A549 (cell line): ENCODE data around the gene FREM1.

Source experiments
- BCL3 ChIP-seq: fragments of >200 bp; sonication (Bioruptor Twin); formaldehyde crosslinking; IDR thresholded peaks from 3 replicates; pipeline ENCODE4 v1.6.1; 2016
- BHLHE40 ChIP-seq: IDR thresholded peaks from 2 replicates; pipeline ENCODE4 v1.6.1; 2012; ENCODE audit warnings: low read depth, low read length, inconsistent platforms
- CTCF ChIP-seq: fragments of >200 bp; sonication (Bioruptor Twin); formaldehyde crosslinking; IDR thresholded peaks from 3 replicates; pipeline ENCODE4 v1.5.1; 2016
- EP300 ChIP-seq, 2 experiments: fragments of >200 bp; sonication (Bioruptor Twin); formaldehyde crosslinking; IDR thresholded peaks; 2 replicates in 1 of 2; 3 replicates in 1 of 2; pipeline ENCODE4 v1.6.1; 2016 to 2017
- ESRRA ChIP-seq: fragments of 150-350 bp; IDR thresholded peaks from 2 replicates; pipeline ENCODE4 v1.6.1; 2014; ENCODE audit warnings: mild to moderate bottlenecking, low read length, borderline replicate concordance
- FOSB ChIP-seq: fragments of 250-450 bp; sonication (Bioruptor Pico); IDR thresholded peaks from 2 replicates; pipeline ENCODE4 v1.5.0; 2020; ENCODE audit warnings: mild to moderate bottlenecking, moderate library complexity
- HDAC2 ChIP-seq: fragments of 200-600 bp; sonication (generic); IDR thresholded peaks from 2 replicates; pipeline ENCODE4 v1.6.1; 2016
- MAX ChIP-seq: IDR thresholded peaks from 2 replicates; pipeline ENCODE4 v1.6.1; 2012
- POLR2A ChIP-seq: IDR thresholded peaks from 2 replicates; pipeline ENCODE4 v1.6.1; 2012; ENCODE audit warnings: mild to moderate bottlenecking, low read length
- RCOR1 ChIP-seq: fragments of 150-350 bp; IDR thresholded peaks from 2 replicates; pipeline ENCODE4 v1.6.1; 2014; ENCODE audit warnings: antibody characterized with exemption, low read length, low read depth
- RFX5 ChIP-seq: fragments of 450-650 bp; IDR thresholded peaks from 2 replicates; pipeline ENCODE4 v1.7.1; 2014; ENCODE audit warnings: antibody characterized with exemption, mild to moderate bottlenecking, moderate library complexity
- ZFP36 ChIP-seq: fragments of 450-650 bp; IDR thresholded peaks from 2 replicates; pipeline ENCODE4 v1.6.1; 2014; ENCODE audit warnings: borderline replicate concordance; ENCODE audit not compliant: partially characterized antibody

- no peak for TF ChIP-seq POLR2A
- TF ChIP-seq CTCF, result no peak
- no peak for TF ChIP-seq EP300 (IDR thresholded peaks at IDR 0.05)
- TF ChIP-seq RCOR1, result no peak
- no peak for TF ChIP-seq ZFP36
- TF ChIP-seq FOSB, result no peak
- TF ChIP-seq MAX, result no peak
- TF ChIP-seq BCL3, result no peak
- no peak for TF ChIP-seq ESRRA
- TF ChIP-seq HDAC2, result no peak
- TF ChIP-seq BHLHE40, result no peak
- TF ChIP-seq RFX5, result no peak
These were observed 116.8 kb downstream of the FREM1 start for GRCh38 chr9:14793389-14793788.
